ENCODE results near the gene USO1.
"Not testable (repeated sequence)": the region's sequence is repeated elsewhere in the genome, so short reads cannot be mapped to it uniquely, and the experiment has no call there.

The USO1 gene

DNA sequence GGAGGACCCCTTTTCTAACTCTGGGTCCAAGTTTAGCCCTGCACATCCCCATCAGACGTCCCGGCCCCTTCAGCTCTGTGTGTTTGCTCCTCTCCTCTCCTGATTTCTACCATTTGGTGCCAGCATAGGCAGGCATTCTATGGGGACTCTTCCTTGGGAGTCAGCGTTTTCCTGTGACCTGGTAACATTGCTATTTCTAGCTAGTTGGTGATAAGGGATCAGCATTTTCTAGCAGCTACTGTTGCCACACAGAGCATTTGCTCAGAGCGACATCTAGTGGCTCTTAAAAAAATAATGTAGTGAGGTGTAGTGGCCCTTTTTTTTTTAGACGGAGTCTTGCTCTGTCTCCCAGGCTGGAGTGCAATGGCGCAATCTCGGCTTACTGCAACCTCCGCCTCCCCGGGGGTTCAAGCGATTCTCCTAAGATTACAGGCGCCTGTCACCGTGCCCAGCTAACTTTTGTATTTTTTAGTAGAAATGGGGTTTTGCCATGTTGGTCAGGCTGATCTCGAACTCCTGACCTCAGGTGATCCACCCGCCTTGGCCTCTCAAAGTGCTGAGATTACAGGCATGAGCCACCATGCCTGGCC lies 123.9 kb downstream of the USO1 start:
- not testable (repeated sequence) for DNase-seq

- DNase-seq: no peak
These were observed 124.5 kb downstream of the USO1 start for GRCh38 chr4:75848891-75849290.

DNA sequence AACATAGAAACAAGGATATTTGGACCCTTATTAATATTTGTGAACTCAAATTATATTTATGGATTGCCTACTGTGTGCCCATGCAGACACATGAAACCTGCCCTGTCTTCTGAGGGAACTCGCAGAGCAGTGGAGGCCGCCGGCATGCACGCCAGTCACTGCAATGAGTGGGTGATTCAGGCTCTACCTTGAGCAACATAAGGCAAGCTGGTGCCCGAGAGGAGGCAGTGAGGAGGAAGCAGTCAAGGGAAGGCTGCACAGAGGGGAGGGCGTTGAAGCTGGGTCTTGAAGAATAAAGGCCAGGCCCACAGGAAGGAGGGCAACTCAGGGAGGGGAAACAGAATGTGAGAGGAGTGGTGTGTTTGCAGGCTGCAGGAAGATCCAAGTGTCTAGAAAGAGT lies 125.1 kb downstream of the USO1 start:
- DNase-seq: no peak

GRCh38 chr4:75858721-75859120 lies 134.3 kb downstream of the USO1 start:
- DNase-seq: no peak

GRCh38 chr4:75860606-75861005 lies 136.2 kb downstream of the USO1 start:
- DNase-seq: no peak

Measured in activated CD4-positive, CD25-positive, alpha-beta regulatory T cell treated with anti-CD3 and anti-CD28 coated beads, Interleukin-2, amount 50 U/mL, for 72 hours (primary cell).